ENCODE results near the gene F2RL1. TPM values are rescaled to one million over a fixed set of nuclear protein-coding genes. Genes with fewer than 3 reads are reported as not detected.

Gene F2RL1
- total and polyA plus RNA-seq, 2 experiments from 2014 or later, result 15.3 to 32.1 TPM

- TF ChIP-seq ZNF462 (CRISPR knock-in tag; IDR thresholded peaks at IDR 0.05) (no peak), NANOG (IDR thresholded peaks at IDR 0.05; ENCODE audit: borderline replicate concordance) (no peak), EZH2 (IDR thresholded peaks at IDR 0.05; ENCODE audit: low read depth, unreplicated experiment) (no peak), ZNF331 (CRISPR knock-in tag; IDR thresholded peaks at IDR 0.05; ENCODE audit: low read depth) (no peak), CREB1 (CRISPR knock-in tag; IDR thresholded peaks at IDR 0.05; ENCODE audit: low read depth) (no peak), EZH2phosphoT487 (IDR thresholded peaks at IDR 0.05; ENCODE audit: unreplicated experiment) (no peak), STAT1 (IDR thresholded peaks at IDR 0.05; ENCODE audit: unreplicated experiment) (no peak)
Measured at GRCh38 chr5:76810236-76810635, 8.6 kb upstream of the F2RL1 start (continued).

- H3K4me1 Mint-ChIP-seq, result peaks cover 26% of the 10 kb centered on the region
- Histone ChIP-seq H3F3A (replicated peaks; ENCODE audit: low read depth) (no peaks in the 10 kb centered on the region; the same call in 1 of the 2 replicates), H3K27me3 (ENCODE audit: insufficient read depth) (no peaks in the 10 kb centered on the region), H3K27ac (ENCODE audit: low read depth) (no peak overlapping the region), H3K4me2 (no peak overlapping the region), H3K4me3 (no peak overlapping the region), H3K9me2 (ENCODE audit: insufficient read depth) (no peaks in the 10 kb centered on the region), H3K36me3 (ENCODE audit: insufficient read depth) (no peaks in the 10 kb centered on the region), H3K4me1 (ENCODE audit: insufficient read depth) (peaks cover 19% of the 10 kb centered on the region), H4K20me1 (replicated peaks; ENCODE audit: insufficient read depth) (no peaks in the 10 kb centered on the region), H3K79me2 (replicated peaks; ENCODE audit: insufficient read depth) (no peaks in the 10 kb centered on the region), H2AFZ (no peak overlapping the region)
- no peak overlapping the region for H3K4me3 Mint-ChIP-seq
- H3K36me3 Mint-ChIP-seq (ENCODE audit: low read depth), result peaks cover 24% of the 10 kb centered on the region
- no peak for ATAC-seq
- no peak overlapping the region for H3K27ac Mint-ChIP-seq
- no peak for DNase-seq (ENCODE audit: low spot score)
- peaks cover 17% of the 10 kb centered on the region for H3K27me3 Mint-ChIP-seq (ENCODE audit: insufficient read depth, low read depth, poor library complexity)
- peaks cover 29% of the 10 kb centered on the region for H3K9me3 Mint-ChIP-seq
- no peak for TF ChIP-seq JUNB (IDR thresholded peaks at IDR 0.05; ENCODE audit: unreplicated experiment)
- no peak for TF ChIP-seq ZNF331 (CRISPR knock-in tag; IDR thresholded peaks at IDR 0.05; ENCODE audit: low read depth)
- TF ChIP-seq ETS1 (IDR thresholded peaks at IDR 0.05), result no peak
- TF ChIP-seq NANOG (IDR thresholded peaks at IDR 0.05; ENCODE audit: borderline replicate concordance), result no peak
- no peak for TF ChIP-seq EZH2 (IDR thresholded peaks at IDR 0.05; ENCODE audit: low read depth, unreplicated experiment)
- no peak for TF ChIP-seq STAT1 (IDR thresholded peaks at IDR 0.05; ENCODE audit: unreplicated experiment)
- no peak for TF ChIP-seq EZH2phosphoT487 (IDR thresholded peaks at IDR 0.05; ENCODE audit: unreplicated experiment)
Measured at GRCh38 chr5:76811214-76811613, 7.6 kb upstream of the F2RL1 start.
